HepG2 (cell line): ENCODE data around the gene PLEKHA8. TPM values are rescaled to one million over a fixed set of nuclear protein-coding genes. Genes with fewer than 3 reads are reported as not detected.

Source experiments
- ATAC-seq: fragments of 200-7000 bp; cut with Tn5 transposase; 3 replicates; pipeline ENCODE4 v1.9.1; 2020; ENCODE audit warnings: mild to moderate bottlenecking, moderate library complexity
- BruUV-seq: library from RNA; stranded (reverse); fragments of 400-500 nt; replicated peaks from 2 replicates; lab custom pipeline; 2021; lab: Mats Ljungman, UMichigan
- CTCF ChIA-PET: fragments of 300-600 bp; formaldehyde crosslinking; extraction: SDS; loops from one replicate; lab custom pipeline; 2021; ENCODE audit warnings: low total read pairs, inconsistent platforms, low intra/inter-chr PET ratio; lab: Yijun Ruan, JAX
- POLR2A ChIA-PET: fragments of 350-600 bp; sonication (Branson Sonifier 250); formaldehyde crosslinking; loops from one replicate; lab custom pipeline; 2020; ENCODE audit warnings: antibody characterized with exemption, inconsistent platforms; lab: Yijun Ruan, JAX
- DNase-seq: peaks from one replicate; pipeline ENCODE4 v3.0.0-alpha.2; 2015; ENCODE audit warnings: low spot score
- FAIRE-seq: peaks from 3 replicates; lab custom pipeline; 2011; peaks lifted over from hg19 to GRCh38; lab: Jason Lieb, UNC
- H2AFZ ChIP-seq: one replicate; pipeline ENCODE4 v1.6.1; 2011; ENCODE audit warnings: low read length, inconsistent platforms
- H3K27ac ChIP-seq: fragments of 300-600 bp; 3 replicates; pipeline ENCODE4 v1.8.0; 2011; ENCODE audit warnings: mixed run types, mild to moderate bottlenecking, mixed read lengths, low read length, inconsistent platforms; ENCODE audit not compliant: insufficient read depth; ENCODE audit errors: extremely low read length
- H3K27me3 ChIP-seq, 2 experiments: fragments of 200-600 bp in 1 of 2; 2 replicates in 1 of 2; 3 replicates in 1 of 2; pipeline versions ENCODE4 v1.6.0 to v1.8.0; 2011; ENCODE audit warnings: low read length in 2 of 2, mild to moderate bottlenecking in 2 of 2, moderate library complexity in 2 of 2, inconsistent platforms in 1 of 2; ENCODE audit not compliant: insufficient read depth in 2 of 2, control insufficient read depth in 1 of 2
- H3K36me3 ChIP-seq, 2 experiments: fragments of 200-600 bp in 1 of 2; replicated peaks in 1 of 2; 2 replicates in 1 of 2; 3 replicates in 1 of 2; pipeline versions ENCODE4 v1.5.1 to v1.8.0; 2011; ENCODE audit warnings: low read length in 2 of 2, inconsistent platforms in 1 of 2; ENCODE audit not compliant: insufficient read depth in 2 of 2, control insufficient read depth in 1 of 2
- H3K4me1 ChIP-seq: 2 replicates; pipeline ENCODE4 v1.5.1; 2012; ENCODE audit warnings: low read length, inconsistent platforms; ENCODE audit not compliant: insufficient read depth
- H3K4me2 ChIP-seq: 2 replicates; pipeline ENCODE4 v1.6.0; 2011; ENCODE audit warnings: low read depth, low read length, inconsistent platforms
- H3K4me3 ChIP-seq, 3 experiments: fragments of 200-600 bp in 1 of 3; sonication (generic), shearing (Covaris generic) in 1 of 3; replicated peaks in 1 of 3; 2 replicates each; pipeline ENCODE4 v1.5.1; 2011 to 2016; ENCODE audit warnings: low read length in 3 of 3, inconsistent platforms in 2 of 3, low read depth in 2 of 3, mild to moderate bottlenecking in 2 of 3, control low read depth in 1 of 3, mixed read lengths in 1 of 3; ENCODE audit not compliant: insufficient read depth in 1 of 3
- H3K79me2 ChIP-seq: one replicate; pipeline ENCODE4 v1.6.1; 2011; ENCODE audit warnings: low read length, inconsistent platforms; ENCODE audit not compliant: insufficient read depth
- H3K9ac ChIP-seq: 2 replicates; pipeline ENCODE4 v1.6.0; 2011; ENCODE audit warnings: mild to moderate bottlenecking, low read depth, low read length, inconsistent platforms; ENCODE audit not compliant: insufficient read depth
- H3K9me3 ChIP-seq: 2 replicates; pipeline ENCODE4 v1.5.1; 2012; ENCODE audit warnings: mild to moderate bottlenecking, low read length
- H4K20me1 ChIP-seq: 2 replicates; pipeline ENCODE4 v1.6.0; 2011; ENCODE audit warnings: inconsistent platforms, mild to moderate bottlenecking, low read length, moderate library complexity; ENCODE audit not compliant: insufficient read depth
- KLF15 ChIP-seq: sonication (generic); formaldehyde crosslinking; IDR thresholded peaks from 2 replicates; pipeline ENCODE4 v1.8.1; 2023; ENCODE audit warnings: borderline replicate concordance, mild to moderate bottlenecking, inconsistent platforms, missing genetic modification reagents, mixed read lengths
- ZNF629 ChIP-seq: sonication (generic); formaldehyde crosslinking; conservative IDR thresholded peaks from 2 replicates; pipeline ENCODE4 v1.5.0; 2020; ENCODE audit warnings: missing genetic modification reagents
- ZNF710 ChIP-seq: sonication (generic); formaldehyde crosslinking; IDR thresholded peaks from 2 replicates; pipeline ENCODE4 v1.5.0; 2020; ENCODE audit warnings: mild to moderate bottlenecking, missing genetic modification reagents, borderline replicate concordance
- WGBS: methylation state at CpG from one replicate; pipeline ENCODE4 v1.1.6; 2017; ENCODE audit warnings: low lambda C conversion rate; 5-methylcytosine and 5-hydroxymethylcytosine counted together
- in situ Hi-C: cut with HindIII; loops from 2 replicates; pipeline ENCODE4 v1.10.0; 2017; ENCODE audit warnings: low pct_unique_long_range_greater_than_20kb; ENCODE audit not compliant: extremely low pct_ligation_motif_present
- intact Hi-C: fragments of 100-400 bp; cut with micrococcal nuclease; formaldehyde crosslinking; loops from one replicate; pipeline ENCODE4 v1.10.0; 2022; ENCODE audit not compliant: unreplicated experiment
- polyA plus RNA-seq, 8 experiments: library from polyadenylated mRNA; depleted of rRNA in 3 of 8; stranded (reverse) in 7 of 8; unstranded in 1 of 8; fragments of >200 nt; fragmentation: Illumina TruSeq in 4 of 8; extraction: Trizol in 4 of 8; gene quantifications; 2 replicates each; pipeline versions ENCODE4 v1.2.1 to v1.2.3, GENCODE V29; 2011 to 2016; ENCODE audit warnings: low read depth in 4 of 8, missing spikeins in 1 of 8, mixed read lengths in 1 of 8; ENCODE audit not compliant: insufficient read depth in 1 of 8
- total RNA-seq, 5 experiments: library from RNA; depleted of rRNA; stranded (reverse); fragments of >200 nt; fragmentation: Illumina TruSeq; extraction: Trizol; gene quantifications; 2 replicates each; pipeline ENCODE4 v1.2.3, GENCODE V29; 2016; ENCODE audit warnings: low read depth in 1 of 5

The PLEKHA8 gene
- total and polyA plus RNA-seq, 2 of the 13 experiments (the other 11 are each of a cell fraction or from before 2014, with no cell fraction given) = 12.5 to 26.4 TPM

GRCh38 chr7:30029696-30030095 lies 1.5 kb downstream of the PLEKHA8 start:
- ATAC-seq = no peak
- peak overlapping the region; percentile 82 to 96 (median 95) for H3K4me3 ChIP-seq
- intact Hi-C loops (loop anchor here (2.0 kb wide), 1 partner anchor 33 kb away; no protein-coding TSS in a partner anchor), in situ Hi-C loops (loop anchor here (5.0 kb wide), 1 partner anchor 42 kb away; the partner anchor contains the start of gene SCRN1)
- DNase-seq = no peak
- POLR2A ChIA-PET = interaction anchor here (0.9 to 1.6 kb wide), 2 partner anchors 40 to 42 kb away, joined by 4 to 8 read pairs; partner anchors contain the start of gene SCRN1
- peaks cover 22% of the 10 kb centered on the region for H4K20me1 ChIP-seq
- FAIRE-seq = no peak
- peak overlapping the region; percentile 91 for H3K4me2 ChIP-seq
- peaks cover 49% of the 10 kb centered on the region for H3K4me1 ChIP-seq
- BruUV-seq = TSS peak; percentile 46
- no peak for TF ChIP-seq ZNF710 (CRISPR knock-in tag)
- H3K36me3 ChIP-seq = peaks cover 0 to 6% of the 10 kb centered on the region in 2 experiments; a peak in 1 of 5 replicates
- H3K79me2 ChIP-seq = peaks cover 73% of the 10 kb centered on the region
- peak overlapping the region; percentile 89 for H3K27ac ChIP-seq
- peak overlapping the region; percentile 82 for H3K9ac ChIP-seq
- 15% methylated on average over 6 of the region's 6 CpGs for WGBS
- no peaks in the 10 kb centered on the region; a peak in 1 of 5 replicates for H3K27me3 ChIP-seq
- CTCF ChIA-PET = no interaction called here
- H3K9me3 ChIP-seq = no peaks in the 10 kb centered on the region
- no peak overlapping the region for H2AFZ ChIP-seq

- DNase-seq (no peak), ATAC-seq (no peak), FAIRE-seq (no peak)
- Histone ChIP-seq H4K20me1 (peaks cover 25% of the 10 kb centered on the region), H3K4me3 (no peak overlapping the region), H3K9me3 (no peaks in the 10 kb centered on the region), H3K27ac (no peak overlapping the region), H3K4me2 (no peak overlapping the region), H2AFZ (no peak overlapping the region), H3K79me2 (peaks cover 72% of the 10 kb centered on the region), H3K9ac (no peak overlapping the region), H3K4me1 (peaks cover 58% of the 10 kb centered on the region), H3K36me3 (peaks cover 0 to 12% of the 10 kb centered on the region in 2 experiments; a peak in 1 of 5 replicates), H3K27me3 (no peaks in the 10 kb centered on the region)
- ChIA-PET POLR2A (no interaction called here), CTCF (no interaction called here)
- WGBS = 66% methylated on average over 4 of the region's 4 CpGs
- in situ Hi-C loops = no loop called here
- TF ChIP-seq ZNF629 (CRISPR knock-in tag) = peak; percentile 82
- TF ChIP-seq KLF15 (CRISPR knock-in tag) = no peak
- BruUV-seq = no TSS peak
- intact Hi-C loops = no loop called here
These were observed 4.3 kb downstream of the PLEKHA8 start for GRCh38 chr7:30032310-30033125.
